ENCODE results near the gene PSMC1. TPM values are rescaled to one million over a fixed set of nuclear protein-coding genes. Genes with fewer than 3 reads are reported as not detected.

PSMC1 gene
- polyA plus RNA-seq, 1 of the 3 experiments (the other 2 are of a cell fraction) = 102 TPM

DNA sequence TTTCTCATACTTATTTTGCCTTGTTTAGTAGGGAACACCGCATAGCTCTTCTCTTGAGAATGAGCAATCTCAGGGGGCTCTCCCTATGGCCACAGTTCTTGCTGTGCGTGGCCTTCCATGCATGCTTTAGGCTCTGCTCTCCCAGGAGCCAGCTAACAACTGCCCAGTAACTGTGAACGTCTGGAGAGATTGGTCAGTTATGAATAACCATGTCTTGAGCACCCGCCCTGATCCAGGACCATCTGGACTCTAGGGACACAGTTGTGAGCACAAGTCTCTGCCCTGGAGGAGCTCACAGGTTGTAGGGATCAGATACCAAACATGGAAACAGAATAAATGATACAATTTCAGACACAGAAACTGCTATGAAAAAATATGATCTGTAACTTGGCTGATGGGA is 12.1 kb downstream of the PSMC1 start:
- Histone ChIP-seq H3K79me2 (ENCODE audit: insufficient read depth) (peaks cover 6% of the 10 kb centered on the region; the same call in 1 of the 2 replicates), H3K27me3 (ENCODE audit: insufficient read depth) (no peaks in the 10 kb centered on the region), H3K9me2 (no peaks in the 10 kb centered on the region), H3F3A (replicated peaks; ENCODE audit: insufficient read depth) (peaks cover 18% of the 10 kb centered on the region), H3K27ac (ENCODE audit: low read depth in 2 of 2, low read length in 1 of 2) (no peak overlapping the region), H3K36me3 (replicated peaks in 1 of 2; ENCODE audit: control insufficient read depth in 1 of 2, insufficient read depth in 2 of 2, low read length in 1 of 2) (peaks cover 80 to 81% of the 10 kb centered on the region in 2 experiments), H2AFZ (ENCODE audit: low read depth) (no peak overlapping the region), H4K20me1 (ENCODE audit: insufficient read depth) (no peaks in the 10 kb centered on the region), H3K4me3 (ENCODE audit: low read depth in 2 of 2, low read length in 1 of 2) (no peak overlapping the region), H3K9me3 (no peaks in the 10 kb centered on the region), H3K4me2 (no peak overlapping the region), H3K4me1 (ENCODE audit: control insufficient read depth in 1 of 2, insufficient read depth in 2 of 2, low read depth in 1 of 2, low read length in 1 of 2) (no peaks in the 10 kb centered on the region), H3K9ac (no peak overlapping the region)
- ChIA-PET CTCF (interaction anchor here (0.6 kb wide), 1 partner anchor 21 kb away, joined by 3 read pairs; no protein-coding TSS in a partner anchor), POLR2A (no interaction called here)
- TF ChIP-seq NRF1 (IDR thresholded peaks at IDR 0.05; ENCODE audit: low read depth, low read length) (no peak), EZH2phosphoT487 (IDR thresholded peaks at IDR 0.05; ENCODE audit: borderline replicate concordance, low read depth) (no peak), RCOR1 (IDR thresholded peaks at IDR 0.05; ENCODE audit: low read length) (no peak), FOXM1 (IDR thresholded peaks at IDR 0.05; ENCODE audit: low read depth) (no peak)
- TF ChIP-seq, protein P1, sequence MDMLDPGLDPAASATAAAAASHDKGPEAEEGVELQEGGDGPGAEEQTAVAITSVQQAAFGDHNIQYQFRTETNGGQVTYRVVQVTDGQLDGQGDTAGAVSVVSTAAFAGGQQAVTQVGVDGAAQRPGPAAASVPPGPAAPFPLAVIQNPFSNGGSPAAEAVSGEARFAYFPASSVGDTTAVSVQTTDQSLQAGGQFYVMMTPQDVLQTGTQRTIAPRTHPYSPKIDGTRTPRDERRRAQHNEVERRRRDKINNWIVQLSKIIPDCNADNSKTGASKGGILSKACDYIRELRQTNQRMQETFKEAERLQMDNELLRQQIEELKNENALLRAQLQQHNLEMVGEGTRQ (IDR thresholded peaks at IDR 0.05; ENCODE audit: borderline replicate concordance, low read depth, low read length) = no peak
- WGBS (ENCODE audit: low lambda C conversion rate) = 98% methylated on average over 4 of the region's 4 CpGs
- DNase-seq = no peak

DNA sequence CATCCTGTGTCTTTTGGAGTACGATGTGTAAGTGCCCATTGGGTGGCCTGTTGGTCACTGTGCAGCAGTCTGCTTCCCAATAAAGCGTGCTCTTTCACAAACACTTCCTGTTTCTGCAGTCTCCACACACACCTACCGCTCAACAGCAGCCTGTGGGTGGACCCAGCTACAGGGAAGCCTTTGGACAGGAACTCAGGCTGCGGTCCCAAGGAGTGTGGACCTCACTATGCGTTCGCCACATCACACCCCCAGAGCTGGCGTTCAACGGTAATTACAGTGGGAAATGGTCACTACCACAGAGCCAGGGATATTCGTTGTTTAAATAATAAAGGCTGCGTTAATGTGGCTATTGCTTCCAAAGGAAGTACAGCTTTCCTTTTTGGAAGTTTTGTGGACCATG is 16.2 kb downstream of the PSMC1 start:
- Histone ChIP-seq H3K4me2 (no peak overlapping the region), H3K79me2 (ENCODE audit: insufficient read depth) (no peaks in the 10 kb centered on the region), H3K27me3 (ENCODE audit: insufficient read depth) (no peaks in the 10 kb centered on the region), H2AFZ (ENCODE audit: low read depth) (no peak overlapping the region), H3K36me3 (replicated peaks in 1 of 2; ENCODE audit: control insufficient read depth in 1 of 2, insufficient read depth in 2 of 2, low read length in 1 of 2) (peaks cover 53 to 60% of the 10 kb centered on the region in 2 experiments), H3F3A (replicated peaks; ENCODE audit: insufficient read depth) (peaks cover 37% of the 10 kb centered on the region), H4K20me1 (ENCODE audit: insufficient read depth) (no peaks in the 10 kb centered on the region), H3K9me3 (no peaks in the 10 kb centered on the region), H3K4me3 (ENCODE audit: low read depth in 2 of 2, low read length in 1 of 2) (no peak overlapping the region), H3K27ac (ENCODE audit: low read depth in 2 of 2, low read length in 1 of 2) (no peak overlapping the region), H3K4me1 (ENCODE audit: control insufficient read depth in 1 of 2, insufficient read depth in 2 of 2, low read depth in 1 of 2, low read length in 1 of 2) (0 out of 4 replicates have a peak, but pooled peaks cover 0 to 8% of the 10 kb centered on the region in 2 experiments), H3K9ac (no peak overlapping the region), H3K9me2 (no peaks in the 10 kb centered on the region)
- no peak for DNase-seq
- CTCF ChIA-PET = interaction anchor here (1.0 to 1.6 kb wide), 3 partner anchors 9 to 26 kb away, joined by 3 read pairs; no protein-coding TSS in a partner anchor
- 92% methylated on average over 10 of the region's 10 CpGs for WGBS (ENCODE audit: low lambda C conversion rate)
- TF ChIP-seq EP300 (IDR thresholded peaks at IDR 0.05; ENCODE audit: borderline replicate concordance in 1 of 2, low read depth in 1 of 2, low read length in 1 of 2) = no peak
- TF ChIP-seq, protein P2, sequence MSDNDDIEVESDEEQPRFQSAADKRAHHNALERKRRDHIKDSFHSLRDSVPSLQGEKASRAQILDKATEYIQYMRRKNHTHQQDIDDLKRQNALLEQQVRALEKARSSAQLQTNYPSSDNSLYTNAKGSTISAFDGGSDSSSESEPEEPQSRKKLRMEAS (IDR thresholded peaks at IDR 0.05; ENCODE audit: low read depth) = no peak
- TF ChIP-seq RXRA (IDR thresholded peaks at IDR 0.05; ENCODE audit: borderline replicate concordance, low read depth) = no peak
- TF ChIP-seq EZH2phosphoT487 (IDR thresholded peaks at IDR 0.05; ENCODE audit: borderline replicate concordance, low read depth) = no peak
- TF ChIP-seq, protein P3, sequence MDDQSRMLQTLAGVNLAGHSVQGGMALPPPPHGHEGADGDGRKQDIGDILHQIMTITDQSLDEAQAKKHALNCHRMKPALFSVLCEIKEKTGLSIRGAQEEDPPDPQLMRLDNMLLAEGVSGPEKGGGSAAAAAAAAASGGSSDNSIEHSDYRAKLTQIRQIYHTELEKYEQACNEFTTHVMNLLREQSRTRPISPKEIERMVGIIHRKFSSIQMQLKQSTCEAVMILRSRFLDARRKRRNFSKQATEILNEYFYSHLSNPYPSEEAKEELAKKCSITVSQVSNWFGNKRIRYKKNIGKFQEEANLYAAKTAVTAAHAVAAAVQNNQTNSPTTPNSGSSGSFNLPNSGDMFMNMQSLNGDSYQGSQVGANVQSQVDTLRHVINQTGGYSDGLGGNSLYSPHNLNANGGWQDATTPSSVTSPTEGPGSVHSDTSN (IDR thresholded peaks at IDR 0.05) = no peak
- no peak for TF ChIP-seq SIN3A (IDR thresholded peaks at IDR 0.05; ENCODE audit: borderline replicate concordance, low read depth, low read length)
- TF ChIP-seq FOXM1 (IDR thresholded peaks at IDR 0.05; ENCODE audit: low read depth) = no peak
- TF ChIP-seq GABPA (IDR thresholded peaks at IDR 0.05; ENCODE audit: low read depth) = no peak
- TF ChIP-seq NRF1 (IDR thresholded peaks at IDR 0.05; ENCODE audit: low read depth, low read length) = no peak
- TF ChIP-seq MXI1 (IDR thresholded peaks at IDR 0.05; ENCODE audit: low read depth, low read length) = no peak
- no peak for TF ChIP-seq TCF12 (IDR thresholded peaks at IDR 0.05)
- TF ChIP-seq RFX5 (IDR thresholded peaks at IDR 0.05; ENCODE audit: low read length) = no peak
- TF ChIP-seq, protein P4, sequence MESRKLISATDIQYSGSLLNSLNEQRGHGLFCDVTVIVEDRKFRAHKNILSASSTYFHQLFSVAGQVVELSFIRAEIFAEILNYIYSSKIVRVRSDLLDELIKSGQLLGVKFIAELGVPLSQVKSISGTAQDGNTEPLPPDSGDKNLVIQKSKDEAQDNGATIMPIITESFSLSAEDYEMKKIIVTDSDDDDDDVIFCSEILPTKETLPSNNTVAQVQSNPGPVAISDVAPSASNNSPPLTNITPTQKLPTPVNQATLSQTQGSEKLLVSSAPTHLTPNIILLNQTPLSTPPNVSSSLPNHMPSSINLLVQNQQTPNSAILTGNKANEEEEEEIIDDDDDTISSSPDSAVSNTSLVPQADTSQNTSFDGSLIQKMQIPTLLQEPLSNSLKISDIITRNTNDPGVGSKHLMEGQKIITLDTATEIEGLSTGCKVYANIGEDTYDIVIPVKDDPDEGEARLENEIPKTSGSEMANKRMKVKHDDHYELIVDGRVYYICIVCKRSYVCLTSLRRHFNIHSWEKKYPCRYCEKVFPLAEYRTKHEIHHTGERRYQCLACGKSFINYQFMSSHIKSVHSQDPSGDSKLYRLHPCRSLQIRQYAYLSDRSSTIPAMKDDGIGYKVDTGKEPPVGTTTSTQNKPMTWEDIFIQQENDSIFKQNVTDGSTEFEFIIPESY (IDR thresholded peaks at IDR 0.05; ENCODE audit: borderline replicate concordance, low read depth) = no peak
- no peak for TF ChIP-seq CHD2 (IDR thresholded peaks at IDR 0.05; ENCODE audit: low read length, partially characterized antibody)
- TF ChIP-seq SMC3 (IDR thresholded peaks at IDR 0.05; ENCODE audit: low read depth, low read length) = no peak
- POLR2A ChIA-PET = no interaction called here
